Peyer's patch (tissue), 4 donors: ENCODE results near the gene AGAP1. TPM values are rescaled to one million over a fixed set of nuclear protein-coding genes. Genes with fewer than 3 reads are reported as not detected.

Experiments
- DNase-seq, 3 donors: peaks; one replicate each; pipeline ENCODE4 v3.0.0-alpha.2; 2017 to 2019
- H3K27ac ChIP-seq, 4 donors: fragments of 200-600 bp; sonication (generic); one replicate each; pipeline ENCODE4 v1.5.1; 2016 to 2019
- H3K27me3 ChIP-seq, 2 donors: fragments of 200-600 bp; sonication (generic); one replicate each; pipeline ENCODE4 v1.5.1; 2019
- H3K36me3 ChIP-seq, 3 donors: fragments of 200-600 bp; sonication (generic); one replicate each; pipeline ENCODE4 v1.5.1; 2016 to 2019
- H3K4me1 ChIP-seq, 4 donors: fragments of 200-600 bp; sonication (generic); one replicate each; pipeline ENCODE4 v1.5.1; 2016 to 2019
- H3K4me3 ChIP-seq, 4 donors: fragments of 200-600 bp; sonication (generic); 1 replicate in 3 of 4; 2 replicates in 1 of 4; pipeline ENCODE4 v1.5.1; 2016 to 2019; ENCODE audit warnings: mild to moderate bottlenecking in 1 of 4
- H3K9me3 ChIP-seq, 4 donors: fragments of 200-600 bp; sonication (generic); one replicate each; pipeline ENCODE4 v1.5.1; 2016 to 2019; ENCODE audit warnings: mild to moderate bottlenecking in 1 of 4
- POLR2A ChIP-seq, 2 donors: fragments of 450-650 bp; IDR thresholded peaks; one replicate each; pipeline ENCODE4 v1.5.1; 2017; ENCODE audit warnings: antibody characterized with exemption in 2 of 2, mild to moderate bottlenecking in 2 of 2, moderate library complexity in 2 of 2
- total RNA-seq, 4 donors: library from RNA; depleted of rRNA; stranded (reverse); fragments of >200 nt; gene quantifications; one replicate each; pipeline ENCODE4 v1.1.0, GENCODE V29; 2016
- TF ChIP-seq, protein P1 (sequence below), 6 experiments: fragments of 450-650 bp in 4 of 6; fragments of 200-600 bp in 2 of 6; sonication (generic) in 1 of 6; IDR thresholded peaks; one replicate each; pipeline ENCODE4 v1.5.1; 2017 to 2019; ENCODE audit warnings: antibody characterized with exemption in 6 of 6, mild to moderate bottlenecking in 3 of 6, moderate library complexity in 1 of 6

The AGAP1 gene
- total RNA-seq, 4 donors from 2014 or later, result 55.7 to 79.1 (median 66.9) TPM

DNA sequence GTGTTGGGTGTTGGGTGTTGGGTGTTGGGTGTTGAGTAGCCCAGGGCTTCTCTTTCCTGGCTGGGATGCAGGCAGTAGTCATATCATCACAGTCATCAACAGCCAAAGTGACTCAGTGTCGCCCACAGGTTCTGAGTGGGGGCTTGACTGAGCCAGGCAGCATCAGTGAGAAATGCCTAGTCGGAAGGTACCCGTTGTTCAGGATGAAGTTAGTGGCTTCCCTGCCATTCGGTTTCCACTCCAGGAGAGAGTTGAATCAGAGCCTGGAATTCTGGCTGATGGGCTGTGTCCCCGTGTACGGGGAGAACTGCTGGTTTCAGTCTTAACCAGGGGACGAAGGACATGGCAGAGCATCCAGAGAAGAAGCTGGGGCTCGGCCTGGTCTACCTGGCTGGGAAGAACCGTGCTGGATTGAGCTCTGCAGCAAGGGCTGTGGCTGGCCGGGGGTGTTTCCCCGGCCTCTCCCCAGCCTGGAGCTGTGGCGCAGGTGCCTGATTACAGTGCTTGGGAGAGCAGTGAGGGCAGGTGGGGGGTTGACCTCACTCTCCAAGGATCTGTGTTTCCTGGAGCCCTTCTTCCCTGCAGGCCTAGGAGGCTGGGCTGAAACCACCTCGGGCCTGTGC lies 49.4 kb downstream of the AGAP1 start:
- no peak for TF ChIP-seq POLR2A (IDR thresholded peaks at IDR 0.05)
- TF ChIP-seq, protein P1, sequence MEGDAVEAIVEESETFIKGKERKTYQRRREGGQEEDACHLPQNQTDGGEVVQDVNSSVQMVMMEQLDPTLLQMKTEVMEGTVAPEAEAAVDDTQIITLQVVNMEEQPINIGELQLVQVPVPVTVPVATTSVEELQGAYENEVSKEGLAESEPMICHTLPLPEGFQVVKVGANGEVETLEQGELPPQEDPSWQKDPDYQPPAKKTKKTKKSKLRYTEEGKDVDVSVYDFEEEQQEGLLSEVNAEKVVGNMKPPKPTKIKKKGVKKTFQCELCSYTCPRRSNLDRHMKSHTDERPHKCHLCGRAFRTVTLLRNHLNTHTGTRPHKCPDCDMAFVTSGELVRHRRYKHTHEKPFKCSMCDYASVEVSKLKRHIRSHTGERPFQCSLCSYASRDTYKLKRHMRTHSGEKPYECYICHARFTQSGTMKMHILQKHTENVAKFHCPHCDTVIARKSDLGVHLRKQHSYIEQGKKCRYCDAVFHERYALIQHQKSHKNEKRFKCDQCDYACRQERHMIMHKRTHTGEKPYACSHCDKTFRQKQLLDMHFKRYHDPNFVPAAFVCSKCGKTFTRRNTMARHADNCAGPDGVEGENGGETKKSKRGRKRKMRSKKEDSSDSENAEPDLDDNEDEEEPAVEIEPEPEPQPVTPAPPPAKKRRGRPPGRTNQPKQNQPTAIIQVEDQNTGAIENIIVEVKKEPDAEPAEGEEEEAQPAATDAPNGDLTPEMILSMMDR (IDR thresholded peaks at IDR 0.05), result no peak
- peak in 2 of 3 donors; percentile 46 to 66 for DNase-seq
- no peaks in the 10 kb centered on the region for H3K36me3 ChIP-seq

DNA sequence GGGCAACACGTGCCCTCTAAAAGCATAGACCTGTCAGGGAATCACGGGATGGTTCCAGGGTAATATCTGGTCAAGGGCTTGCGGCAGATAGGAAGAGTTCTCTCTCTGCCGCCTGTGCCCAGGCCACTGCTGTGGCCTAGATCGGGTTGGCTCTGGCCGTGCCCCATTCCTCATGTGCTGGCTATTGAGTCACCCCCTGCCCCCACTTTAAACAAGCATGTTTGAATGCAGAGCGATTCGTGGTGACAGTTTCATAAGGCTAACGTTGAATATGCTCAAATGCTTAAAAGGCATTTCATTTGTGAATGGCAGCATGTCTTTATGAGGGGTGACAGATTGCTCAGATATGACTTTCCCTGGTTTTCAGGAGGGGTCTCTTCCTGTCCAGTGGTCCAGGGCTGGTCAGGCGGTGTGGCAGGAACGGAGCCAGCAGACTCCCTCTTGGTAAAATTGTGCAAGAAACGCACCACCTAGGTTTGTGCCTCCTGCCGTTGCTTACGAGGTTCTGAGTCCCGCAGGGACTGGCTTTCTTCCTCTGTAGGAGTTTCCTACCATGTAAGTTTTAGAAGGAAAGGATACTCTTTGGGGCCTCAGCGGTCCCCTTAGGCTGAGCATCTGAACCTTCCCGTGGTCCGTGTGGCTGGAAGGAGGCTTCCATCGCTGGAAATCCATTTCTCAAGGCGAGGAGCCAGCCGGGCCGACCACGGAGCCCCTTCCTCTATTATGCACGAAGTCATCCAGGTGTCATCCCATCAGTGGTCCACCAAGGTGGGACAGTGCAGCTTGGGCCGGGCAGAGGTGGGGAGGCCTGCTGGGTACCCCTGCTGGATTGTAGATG lies 50.2 kb downstream of the AGAP1 start:
- no peaks in the 10 kb centered on the region for H3K27me3 ChIP-seq
- no peak overlapping the region for H3K4me3 ChIP-seq
- no peaks in the 10 kb centered on the region for H3K36me3 ChIP-seq
- TF ChIP-seq, protein P1 (IDR thresholded peaks at IDR 0.05), result no peak
- no peak for TF ChIP-seq POLR2A (IDR thresholded peaks at IDR 0.05)
- no peaks in the 10 kb centered on the region for H3K9me3 ChIP-seq
- H3K27ac ChIP-seq, result peak overlapping the region in 1 of 4 donors; percentile 75
- DNase-seq, result peak in 2 of 3 donors; percentile 17 to 26
- H3K4me1 ChIP-seq, result peaks cover 0 to 32% (median 2%) of the 10 kb centered on the region in 4 donors

More for the DNA sequence above, 49.4 kb downstream of the AGAP1 start:
- Histone ChIP-seq H3K4me3 (no peak overlapping the region), H3K9me3 (no peaks in the 10 kb centered on the region), H3K27me3 (no peaks in the 10 kb centered on the region), H3K27ac (peak overlapping the region in 3 of 4 donors; percentile 17 to 75 (median 61)), H3K4me1 (peaks cover 0 to 39% (median 2%) of the 10 kb centered on the region in 4 donors)

DNA sequence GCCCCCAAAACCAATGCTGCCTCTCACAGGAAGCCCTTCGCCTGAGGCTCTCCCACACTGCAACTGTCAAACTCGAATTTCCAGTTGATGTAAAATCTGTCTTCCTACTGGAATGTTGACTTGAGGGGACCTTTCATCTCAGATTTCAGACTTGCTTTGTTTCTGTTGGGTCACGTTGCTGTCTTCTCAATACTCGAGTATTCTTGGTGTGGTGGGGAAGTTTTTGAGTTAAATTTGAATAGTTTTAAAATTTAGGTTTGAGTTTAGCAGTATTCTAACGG lies 50.8 kb downstream of the AGAP1 start:
- Histone ChIP-seq H3K4me1 (peaks cover 0 to 27% (median 2%) of the 10 kb centered on the region in 4 donors), H3K27ac (no peak overlapping the region), H3K36me3 (no peaks in the 10 kb centered on the region), H3K27me3 (no peaks in the 10 kb centered on the region), H3K4me3 (no peak overlapping the region), H3K9me3 (no peaks in the 10 kb centered on the region)
- TF ChIP-seq, protein P1 (IDR thresholded peaks at IDR 0.05), result no peak
- TF ChIP-seq POLR2A (IDR thresholded peaks at IDR 0.05), result no peak
- DNase-seq, result no peak

DNA sequence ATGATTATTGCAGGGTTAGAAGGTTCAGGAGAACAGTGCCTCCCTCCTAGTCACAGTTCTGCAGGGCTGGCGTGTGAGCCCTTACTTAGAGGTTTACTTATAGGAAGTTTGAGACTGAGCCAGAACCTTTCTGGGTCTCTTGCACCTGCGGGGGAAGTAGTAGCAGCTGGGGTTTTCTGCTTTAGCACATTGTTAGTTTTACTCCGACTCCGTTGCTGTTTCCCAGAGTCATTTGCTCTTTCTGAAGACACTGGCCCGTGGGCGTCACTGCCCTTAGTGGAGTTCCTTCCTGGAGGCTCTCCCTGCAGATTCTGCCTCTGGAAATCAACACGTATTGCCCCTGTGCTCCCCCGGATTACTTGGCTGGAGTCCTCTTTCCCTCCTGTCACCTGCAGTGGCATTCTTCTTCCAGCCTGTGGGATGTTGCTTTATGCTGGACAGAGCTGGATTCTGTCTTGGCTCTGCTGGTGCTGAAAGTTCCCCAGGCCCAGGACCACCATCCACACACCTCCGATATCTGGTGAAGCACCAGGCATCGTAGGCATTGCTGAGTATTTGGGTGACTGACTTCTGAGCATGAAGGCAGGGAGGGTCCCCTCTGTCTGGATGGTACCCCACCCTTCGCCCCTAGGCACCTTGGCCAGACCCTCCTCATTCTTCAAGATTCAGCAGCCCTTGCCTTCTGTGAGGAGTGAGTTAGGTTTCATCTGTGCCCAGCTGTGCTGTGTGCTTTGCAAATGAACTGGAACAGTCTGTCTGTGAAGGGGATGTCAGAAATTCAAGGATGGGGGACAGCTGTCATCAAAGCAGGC lies 51.7 kb downstream of the AGAP1 start:
- Histone ChIP-seq H3K4me3 (no peak overlapping the region), H3K27me3 (no peaks in the 10 kb centered on the region), H3K9me3 (no peaks in the 10 kb centered on the region), H3K36me3 (no peaks in the 10 kb centered on the region), H3K4me1 (peaks cover 0 to 19% (median under 1%) of the 10 kb centered on the region in 4 donors), H3K27ac (no peak overlapping the region)
- TF ChIP-seq POLR2A (IDR thresholded peaks at IDR 0.05), result no peak
- TF ChIP-seq, protein P1 (IDR thresholded peaks at IDR 0.05), result no peak
- peak in 1 of 3 donors; percentile 19 for DNase-seq

DNA sequence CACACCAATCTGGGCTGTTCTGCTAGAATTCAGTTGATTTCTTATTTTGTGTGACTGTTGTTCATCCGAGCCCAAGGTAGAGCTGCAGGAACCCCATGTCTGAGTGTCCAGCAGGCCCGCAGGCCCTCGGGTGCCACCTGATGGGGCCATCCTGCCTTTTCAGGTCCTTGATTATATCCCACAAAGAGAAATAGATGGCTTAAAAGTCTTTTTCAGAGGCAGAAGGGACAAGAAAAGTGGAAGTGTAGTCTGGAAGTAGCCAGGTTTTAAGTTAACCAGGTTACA lies 52.2 kb downstream of the AGAP1 start:
- H3K4me3 ChIP-seq, result no peak overlapping the region
- no peaks in the 10 kb centered on the region for H3K9me3 ChIP-seq
- H3K27me3 ChIP-seq, result no peaks in the 10 kb centered on the region
- no peak for DNase-seq
- H3K36me3 ChIP-seq, result no peaks in the 10 kb centered on the region
- no peak overlapping the region for H3K27ac ChIP-seq
- H3K4me1 ChIP-seq, result peaks cover 0 to 19% (median 0%) of the 10 kb centered on the region in 4 donors
- no peak for TF ChIP-seq POLR2A (IDR thresholded peaks at IDR 0.05)
- TF ChIP-seq, protein P1 (IDR thresholded peaks at IDR 0.05), result no peak
